Omental fat pad (tissue), 4 donors: Measurements from ENCODE around the gene PRKCB. TPM values are rescaled to one million over a fixed set of nuclear protein-coding genes. Genes with fewer than 3 reads are reported as not detected.

Experiments used
- ATAC-seq: fragments of 150-250 bp; one replicate; pipeline ENCODE4 v1.9.1; 2016; ENCODE audit warnings: mild to moderate bottlenecking, moderate library complexity; ENCODE audit not compliant: low FRiP score
- DNase-seq: peaks from one replicate; pipeline ENCODE4 v3.0.0-alpha.2; 2019; ENCODE audit warnings: low spot score
- total RNA-seq, 4 donors: library from RNA; depleted of rRNA; stranded (reverse); fragments of >200 nt; gene quantifications; one replicate each; pipeline ENCODE4 v1.1.0, GENCODE V29; 2016
- TF ChIP-seq, protein P1 (sequence below), 3 donors: fragments of 450-650 bp; IDR thresholded peaks; one replicate each; pipeline ENCODE4 v1.5.1; 2016 to 2017; ENCODE audit warnings: antibody characterized with exemption in 3 of 3, mild to moderate bottlenecking in 3 of 3, moderate library complexity in 2 of 3

PRKCB gene
- total RNA-seq, 4 donors from 2014 or later = 5.3 to 18.6 (median 11.1) TPM

DNA sequence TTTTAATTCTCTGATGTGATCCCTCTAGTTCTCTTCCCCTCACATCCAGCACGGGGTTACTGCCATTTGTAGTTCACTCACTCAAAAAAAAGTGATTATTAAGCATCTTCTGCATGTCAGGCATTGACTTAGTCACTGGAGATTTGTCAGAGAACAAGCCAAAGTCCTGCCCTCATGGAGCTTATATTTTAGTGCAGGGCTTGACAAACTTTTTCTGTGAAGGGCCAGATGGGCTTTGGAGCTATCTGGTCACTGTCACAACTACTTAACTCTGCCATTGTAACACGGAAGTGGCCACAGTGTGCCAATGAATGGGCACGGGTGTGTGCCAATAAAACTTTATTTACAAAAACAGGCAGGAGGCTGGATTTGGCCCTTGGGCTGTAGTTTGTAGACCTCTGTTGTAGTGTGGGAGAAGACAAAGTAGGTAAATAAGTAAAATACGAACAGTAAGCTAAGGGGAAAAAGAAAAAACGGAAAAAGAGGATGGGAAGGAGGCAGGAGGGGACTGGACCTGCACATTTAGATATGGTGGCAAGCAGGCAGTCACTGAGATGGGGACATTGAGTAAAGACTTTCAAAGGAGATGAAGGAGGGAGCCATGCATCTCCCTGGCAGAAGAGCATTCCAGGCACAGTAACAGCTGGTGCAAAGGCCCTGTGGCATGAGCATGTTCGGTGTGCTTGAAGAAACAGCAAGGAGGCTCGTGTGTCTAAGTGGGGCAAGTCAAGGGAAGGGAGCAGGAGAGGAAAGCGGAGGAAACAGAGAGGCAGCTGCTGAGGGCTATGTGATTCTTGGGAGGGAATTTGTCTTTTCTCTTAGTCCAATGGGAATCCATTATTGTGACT is 217.5 kb downstream of the PRKCB start:
- DNase-seq (no peak), ATAC-seq (no peak)
- TF ChIP-seq, protein P1, sequence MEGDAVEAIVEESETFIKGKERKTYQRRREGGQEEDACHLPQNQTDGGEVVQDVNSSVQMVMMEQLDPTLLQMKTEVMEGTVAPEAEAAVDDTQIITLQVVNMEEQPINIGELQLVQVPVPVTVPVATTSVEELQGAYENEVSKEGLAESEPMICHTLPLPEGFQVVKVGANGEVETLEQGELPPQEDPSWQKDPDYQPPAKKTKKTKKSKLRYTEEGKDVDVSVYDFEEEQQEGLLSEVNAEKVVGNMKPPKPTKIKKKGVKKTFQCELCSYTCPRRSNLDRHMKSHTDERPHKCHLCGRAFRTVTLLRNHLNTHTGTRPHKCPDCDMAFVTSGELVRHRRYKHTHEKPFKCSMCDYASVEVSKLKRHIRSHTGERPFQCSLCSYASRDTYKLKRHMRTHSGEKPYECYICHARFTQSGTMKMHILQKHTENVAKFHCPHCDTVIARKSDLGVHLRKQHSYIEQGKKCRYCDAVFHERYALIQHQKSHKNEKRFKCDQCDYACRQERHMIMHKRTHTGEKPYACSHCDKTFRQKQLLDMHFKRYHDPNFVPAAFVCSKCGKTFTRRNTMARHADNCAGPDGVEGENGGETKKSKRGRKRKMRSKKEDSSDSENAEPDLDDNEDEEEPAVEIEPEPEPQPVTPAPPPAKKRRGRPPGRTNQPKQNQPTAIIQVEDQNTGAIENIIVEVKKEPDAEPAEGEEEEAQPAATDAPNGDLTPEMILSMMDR (IDR thresholded peaks at IDR 0.05) = no peak

DNA sequence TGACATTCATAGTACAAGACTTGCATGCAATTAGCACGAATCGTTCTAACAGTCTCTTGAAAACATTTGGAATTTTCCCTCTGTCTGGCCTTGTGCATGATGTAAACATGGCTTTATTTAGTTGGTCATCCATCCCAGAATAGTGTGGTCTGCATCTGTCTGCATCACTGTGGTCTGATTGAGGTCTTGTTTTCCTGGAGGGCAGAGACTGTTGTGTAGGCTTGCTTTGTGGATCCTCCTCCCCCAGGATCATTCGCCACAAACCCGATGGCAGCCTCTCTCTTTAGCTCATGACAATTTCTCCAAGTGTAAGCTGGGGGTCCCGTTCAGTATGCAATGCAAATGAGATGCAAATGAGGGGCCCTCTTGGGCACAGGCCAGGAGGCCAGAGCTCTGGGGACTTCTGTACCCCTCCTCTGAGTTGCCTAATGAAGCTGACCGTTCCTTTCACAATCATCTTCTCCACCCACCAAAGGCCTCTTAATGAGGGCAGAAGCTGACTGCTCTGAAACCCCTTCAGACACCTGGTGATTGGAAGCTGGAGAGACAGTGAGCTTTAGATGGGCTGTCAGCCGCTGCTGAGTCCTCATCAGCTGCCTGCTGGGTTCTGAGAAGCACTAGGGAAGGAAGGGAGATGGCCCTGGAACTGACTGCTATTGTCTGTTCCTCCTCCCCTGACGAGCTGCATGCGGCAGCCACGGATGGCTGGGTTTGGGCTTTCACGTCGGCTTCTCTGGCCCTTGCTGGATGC is 219.1 kb downstream of the PRKCB start:
- DNase-seq = no peak
- TF ChIP-seq, protein P1 (IDR thresholded peaks at IDR 0.05) = no peak
- ATAC-seq = no peak

GRCh38 chr16:24062270-24062817 is 226.6 kb downstream of the PRKCB start:
- ATAC-seq (no peak), DNase-seq (no peak)
- TF ChIP-seq, protein P1 (IDR thresholded peaks at IDR 0.05) = no peak

DNA sequence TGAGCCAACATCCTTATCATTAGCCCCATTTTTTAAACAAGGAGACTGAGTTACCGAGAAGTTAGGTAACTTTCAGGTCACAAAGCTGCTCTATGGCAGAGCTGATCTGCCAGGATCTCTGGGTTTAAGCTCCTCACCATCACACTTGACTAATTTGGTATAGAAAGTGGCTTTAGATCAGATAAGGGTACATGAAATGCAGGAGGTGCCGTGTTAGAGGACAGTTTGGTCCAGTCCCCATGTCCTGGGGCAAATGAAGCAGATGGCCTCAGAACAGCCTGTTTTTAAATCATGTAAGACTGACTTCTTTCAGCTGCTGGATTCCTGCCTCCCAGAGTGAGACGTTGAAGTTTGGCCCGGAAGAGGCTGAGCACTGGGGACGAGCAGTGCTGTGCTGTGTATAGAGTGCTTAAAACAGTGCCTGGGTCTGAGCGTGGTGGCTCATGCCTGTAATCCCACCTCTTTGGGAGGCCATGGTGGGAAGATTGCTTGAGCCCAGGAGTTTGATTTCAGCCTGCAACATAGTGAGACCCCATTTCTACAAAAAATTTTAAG is 233.3 kb downstream of the PRKCB start:
- DNase-seq = no peak

DNA sequence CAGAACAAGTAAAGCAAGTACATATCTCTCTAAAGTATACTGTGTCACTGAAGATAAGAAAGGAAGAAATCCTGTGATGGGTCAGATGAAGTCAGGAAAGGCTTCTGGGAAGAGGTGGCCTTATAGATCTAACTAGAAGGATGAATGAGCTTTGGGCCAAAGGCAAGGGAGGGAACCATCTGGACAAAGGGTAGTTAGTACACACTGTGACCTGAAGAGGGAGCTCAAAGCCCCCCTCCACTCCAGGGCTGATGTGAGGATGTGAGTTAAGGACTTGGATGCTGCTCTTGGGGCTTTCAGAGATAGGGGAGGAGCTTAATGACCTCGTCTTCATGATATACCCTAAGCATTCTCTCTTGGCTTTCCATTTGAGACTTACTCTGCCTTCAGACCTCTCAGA is 235.1 kb downstream of the PRKCB start:
- DNase-seq = no peak
- ATAC-seq = no peak
- TF ChIP-seq, protein P1 (IDR thresholded peaks at IDR 0.05) = no peak

More for the DNA sequence above, 233.3 kb downstream of the PRKCB start:
- ATAC-seq = no peak
- TF ChIP-seq, protein P1 (IDR thresholded peaks at IDR 0.05) = no peak

GRCh38 chr16:24071666-24072360 is 236.0 kb downstream of the PRKCB start:
- TF ChIP-seq, protein P1 (IDR thresholded peaks at IDR 0.05) = no peak
- ATAC-seq = no peak
- DNase-seq = no peak
